ENCODE measurements around the gene DDX41.

GRCh38 chr5:177484902-177485549 lies 31.7 kb downstream of the DDX41 start:
- TF ChIP-seq, protein P1, sequence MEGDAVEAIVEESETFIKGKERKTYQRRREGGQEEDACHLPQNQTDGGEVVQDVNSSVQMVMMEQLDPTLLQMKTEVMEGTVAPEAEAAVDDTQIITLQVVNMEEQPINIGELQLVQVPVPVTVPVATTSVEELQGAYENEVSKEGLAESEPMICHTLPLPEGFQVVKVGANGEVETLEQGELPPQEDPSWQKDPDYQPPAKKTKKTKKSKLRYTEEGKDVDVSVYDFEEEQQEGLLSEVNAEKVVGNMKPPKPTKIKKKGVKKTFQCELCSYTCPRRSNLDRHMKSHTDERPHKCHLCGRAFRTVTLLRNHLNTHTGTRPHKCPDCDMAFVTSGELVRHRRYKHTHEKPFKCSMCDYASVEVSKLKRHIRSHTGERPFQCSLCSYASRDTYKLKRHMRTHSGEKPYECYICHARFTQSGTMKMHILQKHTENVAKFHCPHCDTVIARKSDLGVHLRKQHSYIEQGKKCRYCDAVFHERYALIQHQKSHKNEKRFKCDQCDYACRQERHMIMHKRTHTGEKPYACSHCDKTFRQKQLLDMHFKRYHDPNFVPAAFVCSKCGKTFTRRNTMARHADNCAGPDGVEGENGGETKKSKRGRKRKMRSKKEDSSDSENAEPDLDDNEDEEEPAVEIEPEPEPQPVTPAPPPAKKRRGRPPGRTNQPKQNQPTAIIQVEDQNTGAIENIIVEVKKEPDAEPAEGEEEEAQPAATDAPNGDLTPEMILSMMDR (conservative IDR thresholded peaks at IDR 0.05 in 1 of 2, IDR thresholded peaks at IDR 0.05 in 1 of 2; ENCODE audit: low read depth in 1 of 2, low read length in 2 of 2): no peak
- TF ChIP-seq EZH2 (IDR thresholded peaks at IDR 0.05; ENCODE audit: low read length, missing control alignments): no peak

Data from fibroblast of lung (primary cell).